K562 (cell line): Measurements from ENCODE around the gene CD52. TPM values are rescaled to one million over a fixed set of nuclear protein-coding genes. Genes with fewer than 3 reads are reported as not detected.

ENCODE experiments used
- CBX1 ChIP-seq: sonication (generic); IDR thresholded peaks from 2 replicates; pipeline ENCODE4 v1.6.1; 2016; ENCODE audit warnings: antibody characterized with exemption, low read depth, mild to moderate bottlenecking
- DIDO1 ChIP-seq: fragments of 450-650 bp; IDR thresholded peaks from 2 replicates; pipeline ENCODE4 v1.6.1; 2016; ENCODE audit warnings: low read depth, missing biosample characterization, missing genetic modification characterization
- FOS ChIP-seq: IDR thresholded peaks from 3 replicates; pipeline ENCODE4 v1.6.1; 2011; ENCODE audit not compliant: insufficient read length; ENCODE audit errors: extremely low read depth
- FOXP4 ChIP-seq: sonication (generic); formaldehyde crosslinking; IDR thresholded peaks from 2 replicates; pipeline ENCODE4 v1.8.0; 2022; ENCODE audit warnings: mild to moderate bottlenecking, missing genetic modification reagents, borderline replicate concordance
- HDAC8 ChIP-seq: fragments of 450-650 bp; IDR thresholded peaks from 2 replicates; pipeline ENCODE4 v1.6.1; 2016; ENCODE audit warnings: mild to moderate bottlenecking, missing genetic modification characterization, moderate library complexity, missing compliant biosample characterization
- HNRNPH1 ChIP-seq: fragments of 200-400 bp; formaldehyde crosslinking; optimal IDR thresholded peaks from 2 replicates; pipeline ENCODE3; 2017; ENCODE audit warnings: low read depth, mild to moderate bottlenecking, low read length, moderate library complexity
- HNRNPLL ChIP-seq: fragments of 200-400 bp; formaldehyde crosslinking; IDR thresholded peaks from 2 replicates; pipeline ENCODE4 v1.6.1; 2017; ENCODE audit warnings: low read length, low read depth, mild to moderate bottlenecking; ENCODE audit not compliant: poor library complexity, severe bottlenecking
- HNRNPUL1 ChIP-seq: fragments of 200-400 bp; formaldehyde crosslinking; IDR thresholded peaks from 2 replicates; pipeline ENCODE4 v1.6.1; 2017; ENCODE audit warnings: low read length
- NONO ChIP-seq, 2 experiments: fragments of 200-400 bp in 1 of 2; fragments of 450-650 bp in 1 of 2; formaldehyde crosslinking in 1 of 2; IDR thresholded peaks; 2 replicates each; pipeline ENCODE4 v1.6.1; 2017; ENCODE audit warnings: low read depth in 2 of 2, mild to moderate bottlenecking in 2 of 2, moderate library complexity in 2 of 2, low read length in 1 of 2
- PATZ1 ChIP-seq: fragments of 250-450 bp; sonication (Bioruptor Pico); IDR thresholded peaks from 2 replicates; pipeline ENCODE4 v1.5.0; 2020; ENCODE audit warnings: mild to moderate bottlenecking, borderline replicate concordance
- POLR2A ChIP-seq: fragments of 450-650 bp; conservative IDR thresholded peaks from 2 replicates; pipeline ENCODE4 v1.6.1; 2016
- SAP30 ChIP-seq: fragments of 200-600 bp; sonication (generic); IDR thresholded peaks from 2 replicates; pipeline ENCODE4 v1.6.1; 2012; ENCODE audit warnings: borderline replicate concordance, low read depth, mild to moderate bottlenecking, moderate library complexity, low read length, control low read depth, inconsistent platforms; ENCODE audit not compliant: insufficient read depth, poor library complexity, severe bottlenecking
- SETDB1 ChIP-seq: IDR thresholded peaks from one replicate; pipeline ENCODE4 v1.6.1; 2012; ENCODE audit warnings: low read length, control low read depth, inconsistent platforms
- THAP12 ChIP-seq: fragments of 250-450 bp; sonication (Bioruptor Pico); IDR thresholded peaks from 2 replicates; pipeline ENCODE4 v1.9.0; 2021; ENCODE audit warnings: mild to moderate bottlenecking, inconsistent platforms
- ZFP30 ChIP-seq: fragments of 250-450 bp; sonication (Bioruptor Pico); IDR thresholded peaks from 2 replicates; pipeline ENCODE4 v1.8.0; 2022; ENCODE audit warnings: moderate library complexity, mild to moderate bottlenecking, inconsistent platforms, borderline replicate concordance
- ZNF146 ChIP-seq: IDR thresholded peaks from one replicate; pipeline ENCODE4 v1.6.1; 2018; ENCODE audit warnings: missing compliant biosample characterization; ENCODE audit not compliant: unreplicated experiment
- ZNF41 ChIP-seq: fragments of 250-450 bp; sonication (Bioruptor Pico); conservative IDR thresholded peaks from 2 replicates; pipeline ENCODE4 v1.4.0; 2020; ENCODE audit warnings: mild to moderate bottlenecking
- ZNF444 ChIP-seq: fragments of 250-450 bp; sonication (Bioruptor Pico); IDR thresholded peaks from 2 replicates; pipeline ENCODE4 v1.4.0; 2020; ENCODE audit warnings: mild to moderate bottlenecking, moderate library complexity
- ZNF655 ChIP-seq: fragments of 250-450 bp; sonication (Bioruptor Pico); IDR thresholded peaks from 2 replicates; pipeline ENCODE4 v1.5.0; 2021
- ZNF75A ChIP-seq: fragments of 450-650 bp; formaldehyde crosslinking; IDR thresholded peaks from 2 replicates; pipeline ENCODE4 v1.4.0; 2020; ENCODE audit warnings: mild to moderate bottlenecking
- polyA plus RNA-seq, 8 experiments: library from polyadenylated mRNA; depleted of rRNA in 4 of 8; stranded (reverse) in 5 of 8; unstranded in 3 of 8; fragments of >200 nt; fragmentation: Nextera tagmentation in 2 of 8; fragmentation: Illumina TruSeq in 1 of 8; extraction: Ambion mirVana in 2 of 8; extraction: Trizol in 1 of 8; gene quantifications; 2 replicates each; pipeline versions ENCODE4 v1.2.1 to v1.2.3, GENCODE V29; 2011 to 2014; ENCODE audit warnings: inconsistent platforms in 1 of 8, missing spikeins in 1 of 8
- total RNA-seq, 7 experiments: library from RNA; depleted of rRNA in 6 of 7; stranded (reverse); fragments of >200 nt in 6 of 7; fragmentation: Illumina TruSeq in 2 of 7; extraction: Trizol in 2 of 7; gene quantifications; 2 replicates each; pipeline versions ENCODE4 v1.2.1 to v1.2.3, GENCODE V29; 2011 to 2021; ENCODE audit warnings: low replicate concordance in 1 of 7

CD52 gene
- total and polyA plus RNA-seq, 9 of the 15 experiments (the other 6 are each of a cell fraction or from before 2014, with no cell fraction given), result 34.9 to 488 (median 173) TPM

GRCh38 chr1:26336477-26337205 lies 18.9 kb downstream of the CD52 start (continued):
- TF ChIP-seq HNRNPH1 (no peak), SAP30 (no peak), POLR2A (peak; percentile 74), HNRNPUL1 (no peak), CBX1 (peak; percentile 93), ZNF75A (CRISPR knock-in tag) (peak; percentile 76), PATZ1 (CRISPR knock-in tag) (peak; percentile 76), THAP12 (CRISPR knock-in tag) (peak; percentile 18; the same call in 1 of the 2 replicates), ZNF444 (peak; percentile 69; the same call in 1 of the 2 replicates), SETDB1 (no peak), NONO (IDR thresholded peaks at IDR 0.05; ENCODE audit: low read depth in 2 of 2, low read length in 1 of 2) (no peak), ZFP30 (CRISPR knock-in tag) (0 out of 2 replicates have a peak, but pooled peaks have one; percentile 12), ZNF655 (CRISPR knock-in tag) (no peak), HNRNPLL (no peak), DIDO1 (tag) (peak; percentile 79), HDAC8 (tag) (peak; percentile 99), ZNF146 (CRISPR knock-in tag) (peak; percentile 41), FOS (no peak), ZNF41 (CRISPR knock-in tag) (peak; percentile 91), FOXP4 (CRISPR knock-in tag) (peak; percentile 98)
